Endothelial cell of umbilical vein (primary cell): ENCODE data around the gene NEK3.

Experiments used
- EZH2 ChIP-seq: IDR thresholded peaks from 2 replicates; pipeline ENCODE4 v1.6.1; 2012; ENCODE audit warnings: borderline replicate concordance, low read depth, mild to moderate bottlenecking, moderate library complexity, low read length, inconsistent platforms; ENCODE audit not compliant: severe bottlenecking
- JUN ChIP-seq: IDR thresholded peaks from 2 replicates; pipeline ENCODE4 v1.6.1; 2011; ENCODE audit warnings: borderline replicate concordance, low read depth; ENCODE audit not compliant: insufficient read length, insufficient read depth
- MAX ChIP-seq: IDR thresholded peaks from 2 replicates; pipeline ENCODE4 v1.6.1; 2011; ENCODE audit not compliant: insufficient read depth, insufficient read length
- MYC ChIP-seq: IDR thresholded peaks from one replicate; pipeline ENCODE4 v1.6.1; 2011; ENCODE audit warnings: mild to moderate bottlenecking, low read depth, low read length
- POLR2A ChIP-seq: IDR thresholded peaks from 2 replicates; pipeline ENCODE4 v1.6.1; 2012; ENCODE audit warnings: low read depth, mild to moderate bottlenecking, control low read depth, low read length
- POLR2AphosphoS5 ChIP-seq: IDR thresholded peaks from 2 replicates; pipeline ENCODE4 v1.6.1; 2012; ENCODE audit warnings: low read depth, mild to moderate bottlenecking, control low read depth, low read length, moderate library complexity; ENCODE audit not compliant: insufficient read depth
- TF ChIP-seq, protein P1 (sequence below), 2 donors: IDR thresholded peaks; 1 replicate in 1 of 2; 2 replicates in 1 of 2; pipeline ENCODE4 v1.5.1; 2011; ENCODE audit warnings: low read length in 2 of 2, mild to moderate bottlenecking in 2 of 2, moderate library complexity in 2 of 2, control low read depth in 1 of 2, inconsistent platforms in 1 of 2, low read depth in 1 of 2; ENCODE audit not compliant: insufficient read depth in 1 of 2; ENCODE audit errors: extremely low read depth in 1 of 2

DNA sequence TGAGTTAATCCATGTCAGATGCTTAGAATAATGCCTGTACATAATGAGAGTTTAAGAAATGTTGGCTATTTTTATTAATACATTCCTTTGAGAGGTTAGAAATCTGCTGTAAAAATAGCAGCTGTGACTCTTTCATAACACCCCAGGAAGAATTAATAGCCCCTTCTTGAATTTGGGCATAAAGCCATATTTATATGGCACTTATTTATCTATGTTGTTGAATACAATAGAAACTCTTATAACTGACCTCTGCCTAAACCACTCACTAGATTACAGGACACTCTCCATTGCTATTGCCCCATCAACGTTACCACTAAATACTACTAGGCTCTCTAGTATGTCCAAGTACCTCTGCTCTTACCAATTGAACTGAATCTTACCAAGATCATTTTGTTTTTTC is 46.8 kb downstream of the NEK3 start:
- TF ChIP-seq, protein P1, sequence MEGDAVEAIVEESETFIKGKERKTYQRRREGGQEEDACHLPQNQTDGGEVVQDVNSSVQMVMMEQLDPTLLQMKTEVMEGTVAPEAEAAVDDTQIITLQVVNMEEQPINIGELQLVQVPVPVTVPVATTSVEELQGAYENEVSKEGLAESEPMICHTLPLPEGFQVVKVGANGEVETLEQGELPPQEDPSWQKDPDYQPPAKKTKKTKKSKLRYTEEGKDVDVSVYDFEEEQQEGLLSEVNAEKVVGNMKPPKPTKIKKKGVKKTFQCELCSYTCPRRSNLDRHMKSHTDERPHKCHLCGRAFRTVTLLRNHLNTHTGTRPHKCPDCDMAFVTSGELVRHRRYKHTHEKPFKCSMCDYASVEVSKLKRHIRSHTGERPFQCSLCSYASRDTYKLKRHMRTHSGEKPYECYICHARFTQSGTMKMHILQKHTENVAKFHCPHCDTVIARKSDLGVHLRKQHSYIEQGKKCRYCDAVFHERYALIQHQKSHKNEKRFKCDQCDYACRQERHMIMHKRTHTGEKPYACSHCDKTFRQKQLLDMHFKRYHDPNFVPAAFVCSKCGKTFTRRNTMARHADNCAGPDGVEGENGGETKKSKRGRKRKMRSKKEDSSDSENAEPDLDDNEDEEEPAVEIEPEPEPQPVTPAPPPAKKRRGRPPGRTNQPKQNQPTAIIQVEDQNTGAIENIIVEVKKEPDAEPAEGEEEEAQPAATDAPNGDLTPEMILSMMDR (IDR thresholded peaks at IDR 0.05; ENCODE audit: extremely low read depth in 1 of 2, insufficient read depth in 1 of 2, low read depth in 1 of 2, low read length in 2 of 2): no peak
- no peak for TF ChIP-seq POLR2A
- TF ChIP-seq EZH2: no peak
- TF ChIP-seq MAX: no peak
- no peak for TF ChIP-seq POLR2AphosphoS5
- no peak for TF ChIP-seq JUN
- TF ChIP-seq MYC: no peak
